Measurements from ENCODE around the gene PADI6. TPM values are rescaled to one million over a fixed set of nuclear protein-coding genes. Genes with fewer than 3 reads are reported as not detected.
A peak's percentile ranks its signal among the peaks of the same experiment; 100 is the strongest.

Gene PADI6
- total and polyA plus RNA-seq, 2 experiments from 2014 or later, result not detected

GRCh38 chr1:17434601-17435000, 62.6 kb downstream of the PADI6 start:
- DNase-seq (ENCODE audit: low spot score), result no peak
- Histone ChIP-seq H3K4me1 (ENCODE audit: insufficient read depth) (peaks cover 10% of the 10 kb centered on the region), H2AFZ (no peak overlapping the region), H3K4me2 (no peak overlapping the region), H3K27ac (no peak overlapping the region), H3K27me3 (no peaks in the 10 kb centered on the region), H3K36me3 (replicated peaks; ENCODE audit: insufficient read depth, low read depth) (no peaks in the 10 kb centered on the region), H3K4me3 (no peak overlapping the region), H4K20me1 (ENCODE audit: insufficient read depth, poor library complexity, severe bottlenecking) (peaks cover 67% of the 10 kb centered on the region), H3K79me2 (peaks cover 87% of the 10 kb centered on the region), H3K9me3 (ENCODE audit: low read depth) (no peaks in the 10 kb centered on the region), H3K9me2 (replicated peaks; ENCODE audit: insufficient read depth) (no peaks in the 10 kb centered on the region)
- TF ChIP-seq CTCF (IDR thresholded peaks at IDR 0.05; ENCODE audit: poor library complexity) (no peak), EZH2 (IDR thresholded peaks at IDR 0.05; ENCODE audit: borderline replicate concordance) (no peak), EZH2phosphoT487 (IDR thresholded peaks at IDR 0.05; ENCODE audit: low read depth, severe bottlenecking, unreplicated experiment) (no peak)
- 81% methylated on average over 9 of the region's 9 CpGs for WGBS (ENCODE audit: low lambda C conversion rate, missing lambda C conversion rate)

GRCh38 chr1:17436380-17437174, 64.6 kb downstream of the PADI6 start:
- Histone ChIP-seq H3K79me2 (peaks cover 68% of the 10 kb centered on the region), H3K4me3 (peak overlapping the region; percentile 51), H3K27ac (peak overlapping the region; percentile 25), H3K4me1 (ENCODE audit: insufficient read depth) (peaks cover 25% of the 10 kb centered on the region), H3K9me3 (ENCODE audit: low read depth) (no peaks in the 10 kb centered on the region), H3K27me3 (no peaks in the 10 kb centered on the region), H3K9me2 (replicated peaks; ENCODE audit: insufficient read depth) (no peaks in the 10 kb centered on the region), H3K4me2 (peak overlapping the region; percentile 92), H2AFZ (no peak overlapping the region), H3K36me3 (replicated peaks; ENCODE audit: insufficient read depth, low read depth) (no peaks in the 10 kb centered on the region), H4K20me1 (ENCODE audit: insufficient read depth, poor library complexity, severe bottlenecking) (peaks cover 47% of the 10 kb centered on the region)
- WGBS (ENCODE audit: low lambda C conversion rate, missing lambda C conversion rate), result 52% methylated on average over 13 of the region's 13 CpGs
- no peak for DNase-seq (ENCODE audit: low spot score)
- TF ChIP-seq EZH2phosphoT487 (IDR thresholded peaks at IDR 0.05; ENCODE audit: low read depth, severe bottlenecking, unreplicated experiment) (no peak), CTCF (IDR thresholded peaks at IDR 0.05; ENCODE audit: poor library complexity) (no peak), EZH2 (IDR thresholded peaks at IDR 0.05; ENCODE audit: borderline replicate concordance) (no peak)

DNA sequence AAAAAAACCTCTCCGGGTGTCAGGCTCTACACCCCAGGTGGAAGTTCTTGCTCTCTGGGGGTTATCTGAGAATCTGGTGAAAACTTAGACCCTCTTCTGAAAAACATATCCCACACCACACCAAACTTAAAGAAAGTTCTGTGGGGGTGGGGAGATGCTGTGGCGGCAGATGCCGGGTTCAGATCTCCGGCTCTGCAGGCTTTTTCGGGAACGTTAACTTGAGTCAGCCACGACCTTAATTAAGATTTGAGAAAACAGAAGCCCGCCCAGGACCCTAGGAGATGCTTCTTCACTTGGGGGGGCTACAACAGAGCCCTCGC, 65.2 kb downstream of the PADI6 start:
- TF ChIP-seq EZH2 (IDR thresholded peaks at IDR 0.05; ENCODE audit: borderline replicate concordance), result no peak
- TF ChIP-seq CTCF (IDR thresholded peaks at IDR 0.05; ENCODE audit: poor library complexity), result no peak
- no peak for TF ChIP-seq EZH2phosphoT487 (IDR thresholded peaks at IDR 0.05; ENCODE audit: low read depth, severe bottlenecking, unreplicated experiment)
- Histone ChIP-seq H3K36me3 (replicated peaks; ENCODE audit: insufficient read depth, low read depth) (no peaks in the 10 kb centered on the region), H4K20me1 (ENCODE audit: insufficient read depth, poor library complexity, severe bottlenecking) (peaks cover 43% of the 10 kb centered on the region), H3K4me1 (ENCODE audit: insufficient read depth) (peaks cover 25% of the 10 kb centered on the region), H3K9me2 (replicated peaks; ENCODE audit: insufficient read depth) (no peaks in the 10 kb centered on the region), H3K4me2 (peak overlapping the region; percentile 92), H3K79me2 (peaks cover 62% of the 10 kb centered on the region), H2AFZ (peak overlapping the region; percentile 55), H3K4me3 (peak overlapping the region; percentile 51), H3K9me3 (ENCODE audit: low read depth) (no peaks in the 10 kb centered on the region), H3K27me3 (no peaks in the 10 kb centered on the region), H3K27ac (peak overlapping the region; percentile 25)
- WGBS (ENCODE audit: low lambda C conversion rate, missing lambda C conversion rate), result 2% methylated on average over 9 of the region's 9 CpGs
- DNase-seq (ENCODE audit: low spot score), result no peak

All from hepatocyte (in vitro differentiated cells).